Islet of Langerhans (tissue), 1 donor: ENCODE results near the gene FOXE3.

Experiments used
- FAIRE-seq: peaks from one replicate; lab custom pipeline; 2011; peaks lifted over from hg19 to GRCh38; lab: Jason Lieb, UNC

The FOXE3 gene

DNA sequence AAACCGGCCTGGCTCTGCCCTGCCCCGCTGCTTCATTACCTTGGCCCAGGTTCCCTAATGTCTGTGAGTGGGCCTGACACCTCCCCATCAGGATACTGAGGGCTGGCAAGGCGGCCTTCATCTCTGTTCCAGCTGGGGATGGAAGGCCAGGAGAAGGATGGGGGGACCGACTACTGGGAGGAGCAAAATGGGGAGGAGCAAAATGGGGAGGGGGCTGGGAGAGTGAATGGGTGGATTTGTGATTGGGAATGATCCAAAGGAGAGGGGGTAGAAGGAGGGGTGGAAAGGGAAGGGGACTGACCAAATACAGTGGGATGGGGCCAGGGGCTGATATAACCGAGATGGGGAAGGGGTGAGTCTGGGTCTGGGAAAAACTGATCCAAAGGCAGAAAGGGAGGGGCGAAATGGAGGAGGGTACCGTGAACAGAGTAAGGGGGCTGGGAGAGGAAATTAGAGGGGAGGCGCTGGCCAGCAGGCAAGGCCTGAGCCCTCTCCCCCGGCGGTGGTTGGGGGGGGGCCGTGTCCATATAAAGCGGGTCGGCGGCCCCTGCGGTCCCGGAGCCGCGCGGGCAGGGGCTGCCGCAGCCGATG, at the start of gene FOXE3:
Gene FOXE3, plus strand, starts transcription at position 558 of the 591 bp plus-strand sequence. Its CDS starts 31 bp downstream, at position 589.
- FAIRE-seq = no peak

DNA sequence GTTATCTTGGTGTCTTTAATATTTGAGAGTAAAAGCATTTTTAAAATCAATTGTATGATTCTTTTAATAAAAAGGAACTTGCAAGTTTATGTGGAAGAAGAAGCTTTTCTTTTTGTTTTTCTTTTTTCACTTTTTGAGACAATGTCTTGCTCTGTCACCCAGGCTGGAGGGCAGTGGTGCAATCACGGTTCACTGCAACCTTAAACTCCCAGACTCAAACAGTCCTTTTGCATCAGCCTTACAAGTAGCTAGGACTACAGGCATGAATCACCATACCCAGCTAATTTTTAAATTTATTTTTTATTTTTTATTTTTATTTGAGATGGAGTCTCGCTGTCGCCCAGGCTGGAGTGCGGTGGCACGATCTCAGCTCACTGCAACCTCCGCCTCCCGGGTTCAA, 48.4 kb upstream of the FOXE3 start:
- FAIRE-seq = no peak

DNA sequence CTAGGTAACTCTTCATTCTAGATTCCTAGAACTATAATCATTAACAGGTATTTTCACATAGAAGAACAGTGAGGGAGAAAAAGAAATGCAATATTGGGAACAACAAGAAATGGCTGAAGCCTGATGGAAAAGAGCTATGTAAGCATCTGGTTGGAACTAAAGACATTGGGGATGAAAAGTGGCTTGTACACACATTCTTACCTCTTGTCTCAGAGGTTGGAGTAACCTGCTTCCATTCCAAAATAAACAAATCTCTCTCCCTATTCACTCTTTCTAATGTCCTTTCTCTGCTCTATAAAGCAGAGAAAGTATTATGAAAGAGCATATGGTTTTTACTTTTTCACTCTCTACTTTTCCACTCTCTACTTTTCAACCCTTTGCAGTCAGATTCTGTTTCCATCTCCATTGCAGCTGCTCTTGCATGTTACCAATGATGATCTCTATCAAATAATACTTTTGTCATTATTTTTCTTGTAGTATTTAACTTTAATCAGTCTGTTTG, 45.0 kb upstream of the FOXE3 start:
- no peak for FAIRE-seq

DNA sequence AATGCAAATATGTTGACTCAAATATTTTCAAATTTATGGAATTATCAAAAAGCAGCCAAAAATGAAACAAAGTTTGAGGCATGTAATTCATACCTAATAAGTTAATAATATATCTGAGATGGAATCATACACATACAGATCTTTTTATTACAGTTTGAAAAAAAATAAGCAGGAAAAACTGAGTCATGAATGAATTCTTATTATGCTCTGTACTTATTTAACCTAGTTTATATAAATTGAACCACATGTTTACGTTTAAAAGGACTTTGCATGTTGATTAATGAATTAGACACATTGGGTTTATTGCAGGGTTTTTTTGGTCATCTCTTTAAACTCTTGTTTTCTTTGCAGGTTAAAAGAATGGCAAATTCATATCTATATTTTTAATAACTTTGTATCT, 41.6 kb upstream of the FOXE3 start:
- FAIRE-seq = no peak

- FAIRE-seq = no peak
Measured at GRCh38 chr1:47378147-47378546, 37.9 kb upstream of the FOXE3 start.

- FAIRE-seq = no peak
Measured at GRCh38 chr1:47380699-47381098, 35.4 kb upstream of the FOXE3 start.

DNA sequence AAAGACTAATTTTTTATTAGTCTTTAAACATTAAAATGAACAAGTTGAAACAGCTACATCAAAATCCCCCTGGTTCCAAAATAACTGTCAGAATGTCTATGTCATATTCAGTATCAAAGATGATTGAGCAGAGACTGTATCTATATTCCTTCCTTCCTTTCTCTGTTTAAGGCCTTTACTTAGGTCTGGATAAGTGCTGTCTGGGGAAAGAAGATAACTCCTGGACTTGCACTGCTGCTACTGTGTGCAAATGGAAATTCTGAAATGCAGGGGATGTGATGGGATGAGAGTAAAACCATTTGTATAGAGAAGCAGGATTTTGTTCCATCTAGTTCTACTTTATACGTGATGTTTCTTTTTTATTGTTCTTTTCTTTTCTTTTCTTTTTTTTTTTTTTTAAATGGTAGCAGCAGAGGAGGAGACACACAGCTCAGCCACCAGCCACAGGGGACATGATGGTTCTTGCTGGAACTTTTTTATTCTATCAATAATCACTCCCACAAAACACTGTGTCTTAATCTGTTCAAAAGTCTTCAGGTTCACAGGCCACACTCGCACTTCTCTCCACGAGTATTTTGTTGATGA, 33.6 kb upstream of the FOXE3 start:
- no peak for FAIRE-seq

GRCh38 chr1:47384083-47384482, 32.0 kb upstream of the FOXE3 start:
- FAIRE-seq = no peak

DNA sequence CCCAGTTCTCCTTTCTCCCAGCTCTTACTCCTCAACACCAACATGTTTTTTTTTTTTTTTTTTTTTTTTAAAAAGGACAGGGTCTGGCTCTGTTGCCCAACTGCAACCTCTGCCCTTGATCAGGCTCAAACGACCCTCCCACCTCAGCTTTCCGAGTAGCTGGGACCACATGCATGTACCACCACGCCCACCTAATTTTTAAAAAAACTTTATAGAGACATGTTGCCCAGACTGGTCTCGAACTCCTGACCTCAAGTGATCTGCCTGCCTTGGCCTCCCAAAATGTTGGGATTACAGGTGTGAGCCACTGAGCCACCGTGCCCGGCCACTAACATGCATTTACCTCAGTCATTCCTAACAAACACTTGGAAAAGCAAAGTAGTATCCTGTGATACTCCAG, 31.1 kb upstream of the FOXE3 start:
- FAIRE-seq = no peak

GRCh38 chr1:47386268-47386667, 29.8 kb upstream of the FOXE3 start:
- FAIRE-seq = no peak

GRCh38 chr1:47388030-47388890, 27.8 kb upstream of the FOXE3 start:
- FAIRE-seq = no peak

GRCh38 chr1:47388891-47389238, 27.2 kb upstream of the FOXE3 start:
- no peak for FAIRE-seq

DNA sequence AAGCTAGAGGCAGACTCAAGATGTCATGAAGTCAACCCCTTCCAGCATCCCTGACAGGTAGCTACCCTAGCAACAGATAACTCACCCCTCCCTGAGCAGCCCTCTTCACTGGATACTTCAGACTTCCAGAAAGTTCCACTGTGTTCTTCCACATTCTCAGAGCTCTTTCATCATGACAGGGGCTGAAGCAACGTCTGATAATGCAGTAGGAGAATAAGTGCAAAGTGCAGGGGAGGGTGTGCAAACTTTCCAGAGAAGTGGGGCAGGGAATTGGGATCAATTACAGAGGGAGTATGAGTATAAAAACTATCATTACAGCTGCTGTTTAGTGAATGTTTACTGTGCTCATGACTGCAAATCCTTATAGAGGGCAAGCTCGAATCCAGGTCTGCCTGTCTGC, 26.4 kb upstream of the FOXE3 start:
- FAIRE-seq = no peak

DNA sequence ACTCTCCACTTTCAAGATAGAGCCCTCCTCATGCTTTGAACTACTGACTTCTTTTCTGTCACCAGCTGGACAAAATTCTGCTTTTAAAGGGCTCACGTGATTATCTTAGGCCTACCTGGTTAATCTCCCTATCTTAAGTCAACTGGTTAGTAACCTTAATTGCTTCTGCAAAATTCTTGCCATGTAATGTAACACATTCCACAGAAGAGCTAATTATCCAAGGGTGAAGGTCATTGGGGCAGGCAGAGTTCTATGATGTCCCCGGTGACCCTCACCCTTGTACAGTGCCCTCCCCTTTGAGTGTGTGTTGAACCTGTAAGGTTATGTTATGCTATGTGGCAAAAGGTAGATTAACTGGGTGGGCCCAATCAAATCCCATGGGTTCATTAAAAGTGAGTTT, 25.2 kb upstream of the FOXE3 start:
- no peak for FAIRE-seq

GRCh38 chr1:47393141-47393540, 22.9 kb upstream of the FOXE3 start:
- FAIRE-seq = no peak

- FAIRE-seq = no peak
Measured at GRCh38 chr1:47395433-47395832, 20.7 kb upstream of the FOXE3 start.

GRCh38 chr1:47396671-47397196, 19.4 kb upstream of the FOXE3 start:
- FAIRE-seq = no peak

- FAIRE-seq = no peak
Measured at GRCh38 chr1:47399138-47399845, 16.8 kb upstream of the FOXE3 start.

DNA sequence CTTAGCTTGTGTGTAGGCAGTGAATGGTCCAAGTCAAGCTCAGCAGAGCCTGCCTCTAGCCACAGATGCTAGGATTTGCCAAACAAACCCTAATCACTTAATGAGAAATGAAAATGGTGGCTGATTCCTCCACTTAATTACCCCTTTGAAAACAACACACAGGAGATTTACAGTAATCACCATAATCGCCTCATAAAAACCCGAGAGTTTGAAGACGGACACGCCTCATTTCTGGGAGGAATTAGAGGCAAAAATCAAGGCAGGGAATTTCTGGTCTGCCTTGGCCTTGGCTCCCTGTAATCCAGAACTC, 16.3 kb upstream of the FOXE3 start:
- FAIRE-seq = no peak

GRCh38 chr1:47401761-47402160, 14.3 kb upstream of the FOXE3 start:
- no peak for FAIRE-seq

DNA sequence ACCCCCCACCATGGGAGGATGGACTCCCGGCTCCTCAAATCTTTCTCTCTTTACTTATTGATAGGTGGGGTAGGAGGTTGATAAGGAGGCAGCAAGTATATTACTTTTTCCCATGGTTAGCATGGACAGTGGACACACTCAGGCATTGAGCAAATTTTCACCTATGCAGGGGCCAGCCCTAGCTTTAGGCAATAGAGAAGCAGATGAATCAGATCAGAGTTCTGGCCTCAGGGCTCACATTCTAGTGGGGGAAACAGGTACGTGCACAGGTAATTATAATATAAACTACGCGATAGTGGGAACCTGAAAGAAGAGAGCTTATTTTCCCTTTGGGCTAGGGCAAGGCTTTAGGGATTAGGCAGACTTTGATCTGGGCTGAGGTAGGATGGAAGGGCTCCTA, 13.5 kb upstream of the FOXE3 start:
- no peak for FAIRE-seq

DNA sequence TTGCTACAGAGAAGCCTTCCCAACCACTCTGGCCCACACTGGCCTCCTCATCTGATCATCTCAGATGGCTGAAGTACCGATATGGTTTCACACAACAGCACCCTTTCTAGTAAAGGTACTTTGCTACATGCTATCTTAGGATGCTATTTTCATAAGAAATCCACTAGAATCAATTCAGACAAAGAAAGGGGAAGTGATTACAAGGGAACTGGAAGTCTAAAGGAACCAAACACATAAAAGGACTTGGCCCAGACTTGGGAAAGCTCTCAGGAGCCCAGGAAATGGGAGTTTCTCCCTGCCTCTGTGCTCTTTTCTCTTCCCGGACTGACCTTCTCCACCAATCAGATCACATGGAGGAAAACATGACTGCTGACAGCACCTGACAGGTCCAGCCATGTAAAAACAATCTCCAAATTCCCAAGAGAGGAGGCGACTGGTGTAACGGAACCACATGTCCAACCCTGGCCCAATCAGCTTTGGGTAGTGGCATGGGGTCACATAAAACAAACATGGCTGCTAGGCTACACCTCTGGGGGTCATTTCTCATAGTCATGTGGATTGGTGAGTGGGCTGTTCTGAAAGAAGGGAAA, 12.7 kb upstream of the FOXE3 start:
- FAIRE-seq = no peak
